HG03139 (cell line): Measurements from ENCODE around the gene SLC26A3.

Experiments
- ATAC-seq: cut with Tn5 transposase; IDR thresholded peaks from one replicate; pipeline ENCODE4 v1.9.1; 2021; ENCODE audit not compliant: unreplicated experiment

SLC26A3 gene

GRCh38 chr7:107816011-107816566 lies 13.1 kb upstream of the SLC26A3 start:
- ATAC-seq, result no peak

DNA sequence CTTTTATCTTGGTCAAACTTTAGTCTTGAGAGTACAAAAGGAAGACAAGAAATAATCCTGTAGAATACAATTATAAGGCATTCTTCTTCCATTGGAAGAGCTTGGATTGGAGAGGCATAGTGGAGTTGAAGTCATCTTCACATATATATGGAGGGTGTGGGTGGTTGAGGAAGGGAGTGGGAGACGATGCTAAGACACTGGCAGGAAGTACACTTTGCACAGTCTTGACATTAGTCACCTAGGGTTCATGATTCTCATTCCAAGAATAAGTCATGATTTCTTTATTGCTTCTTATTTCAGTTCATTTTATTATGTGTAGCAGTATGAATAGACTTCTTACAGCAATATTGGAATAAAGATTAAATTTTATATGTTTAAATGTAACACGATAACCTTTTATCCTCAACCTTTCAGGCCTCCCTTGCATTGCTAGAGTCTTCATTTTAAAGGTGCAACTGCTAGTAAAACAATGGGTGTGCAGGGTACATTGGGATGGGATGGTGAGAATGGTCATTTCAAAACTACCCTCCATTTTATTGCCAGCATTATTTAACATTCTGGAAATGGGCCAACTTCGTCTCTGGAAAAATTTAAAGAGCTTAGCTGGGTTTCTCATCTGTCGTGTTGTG lies 12.3 kb upstream of the SLC26A3 start:
- ATAC-seq, result no peak

DNA sequence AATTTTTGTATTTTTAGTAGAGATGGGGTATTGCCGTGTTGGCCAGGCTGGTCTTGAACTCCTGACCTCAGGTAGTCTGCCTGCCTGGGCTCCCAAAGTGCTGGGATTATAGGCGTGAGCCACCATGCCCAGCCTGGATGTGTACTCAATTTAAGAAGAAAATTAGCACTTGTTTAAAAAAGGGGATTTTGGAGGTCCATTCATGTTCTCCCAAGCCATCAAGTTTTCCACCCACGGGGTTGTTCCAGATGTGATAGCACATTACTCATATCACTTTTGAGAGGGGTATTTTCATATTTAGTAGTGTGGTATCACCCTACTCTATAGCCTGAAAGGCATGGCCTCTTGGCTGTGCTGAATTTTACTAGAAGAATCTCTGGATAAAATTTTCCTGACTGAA lies 10.5 kb upstream of the SLC26A3 start:
- no peak for ATAC-seq

GRCh38 chr7:107811934-107812333 lies 8.9 kb upstream of the SLC26A3 start:
- ATAC-seq, result no peak

- no peak for ATAC-seq
Observed at GRCh38 chr7:107810626-107811025, 7.6 kb upstream of the SLC26A3 start.

DNA sequence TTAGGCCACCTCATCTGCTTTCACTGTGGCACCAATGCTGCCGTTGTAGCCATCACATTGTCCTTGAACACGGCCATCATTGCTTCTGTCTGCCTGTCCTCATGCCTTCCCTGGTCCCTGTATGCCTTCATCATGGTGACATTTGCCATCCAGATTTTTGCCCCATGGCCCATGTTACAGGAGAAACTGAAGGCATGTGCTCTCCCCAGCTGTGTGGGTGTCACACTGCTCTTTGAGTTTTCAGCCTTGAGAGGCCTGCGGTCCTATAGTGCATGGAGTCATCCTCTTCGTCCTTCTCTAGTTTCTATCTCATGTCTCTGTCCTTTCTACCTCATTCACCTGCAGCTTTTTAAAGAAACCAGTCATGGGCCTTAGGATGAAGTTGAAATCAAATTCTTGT lies 6.2 kb upstream of the SLC26A3 start:
- ATAC-seq, result no peak

DNA sequence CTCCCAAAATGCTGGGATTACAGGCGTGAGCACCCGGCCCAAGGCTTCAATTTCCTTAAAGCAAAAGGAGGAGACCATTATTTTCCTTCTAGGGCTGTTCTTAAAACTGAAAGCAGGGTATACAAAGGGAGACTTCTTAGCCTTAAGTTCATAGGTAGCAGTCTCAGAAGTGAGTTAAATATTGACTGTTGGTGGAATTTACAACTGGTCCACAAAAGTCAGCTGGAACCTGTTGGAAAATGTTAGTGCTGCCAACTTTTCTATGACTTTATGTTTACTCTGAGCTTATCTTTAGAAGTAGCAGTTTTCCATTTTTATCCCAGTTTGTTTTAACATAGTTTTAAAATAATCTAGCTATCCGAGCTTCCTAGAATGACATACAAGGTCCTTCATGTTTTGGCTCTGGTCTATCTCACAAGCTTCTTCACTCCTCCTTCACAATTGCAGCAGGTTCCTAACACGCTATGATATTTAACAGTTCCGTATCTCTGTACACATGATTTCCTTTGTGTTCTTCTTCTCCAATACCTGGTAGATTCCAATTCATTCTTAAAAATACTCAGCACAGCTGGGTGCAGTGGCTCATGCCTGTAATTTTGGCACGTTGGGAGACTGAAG lies 3.3 kb downstream of the SLC26A3 start:
- no peak for ATAC-seq

DNA sequence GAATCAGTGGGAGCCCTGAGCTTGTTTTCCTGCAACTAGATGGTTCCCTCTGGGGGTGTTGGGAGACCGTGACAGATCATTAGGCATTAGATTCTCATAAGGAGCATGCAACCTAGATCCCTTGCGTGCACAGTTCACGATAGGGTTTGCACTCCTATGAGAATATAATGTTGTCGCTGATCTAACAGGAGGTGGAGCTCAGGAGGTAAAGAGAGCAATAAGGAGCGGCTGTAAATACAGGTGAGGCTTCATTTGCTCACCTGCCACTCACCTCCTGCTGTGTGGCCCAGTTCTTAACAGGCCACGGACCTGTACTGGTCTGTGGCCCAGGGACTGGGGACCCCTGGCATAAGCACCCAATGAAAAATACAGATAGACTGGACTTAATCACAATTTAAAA lies 10.7 kb downstream of the SLC26A3 start:
- no peak for ATAC-seq

DNA sequence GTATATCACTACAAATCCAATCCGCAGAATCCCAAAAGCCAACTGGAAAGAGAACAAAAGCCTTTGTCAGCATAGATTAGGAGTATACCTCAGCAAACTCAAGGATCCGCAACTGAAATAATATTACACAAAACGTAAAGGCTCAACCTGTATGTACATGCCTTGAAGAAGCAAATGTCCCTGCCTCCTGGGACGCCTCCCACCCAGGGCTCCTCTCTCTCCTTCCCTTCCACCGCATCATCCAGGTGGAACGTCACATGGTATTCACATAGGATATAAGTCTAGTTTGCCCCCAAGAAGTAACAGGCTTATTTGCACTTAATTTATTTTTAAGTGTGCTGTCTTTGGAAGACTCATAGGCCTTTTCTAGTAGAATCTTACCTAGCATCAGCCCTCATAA lies 13.4 kb downstream of the SLC26A3 start:
- ATAC-seq, result no peak

- no peak for ATAC-seq
Observed at GRCh38 chr7:107788662-107789061, 14.4 kb downstream of the SLC26A3 start.

DNA sequence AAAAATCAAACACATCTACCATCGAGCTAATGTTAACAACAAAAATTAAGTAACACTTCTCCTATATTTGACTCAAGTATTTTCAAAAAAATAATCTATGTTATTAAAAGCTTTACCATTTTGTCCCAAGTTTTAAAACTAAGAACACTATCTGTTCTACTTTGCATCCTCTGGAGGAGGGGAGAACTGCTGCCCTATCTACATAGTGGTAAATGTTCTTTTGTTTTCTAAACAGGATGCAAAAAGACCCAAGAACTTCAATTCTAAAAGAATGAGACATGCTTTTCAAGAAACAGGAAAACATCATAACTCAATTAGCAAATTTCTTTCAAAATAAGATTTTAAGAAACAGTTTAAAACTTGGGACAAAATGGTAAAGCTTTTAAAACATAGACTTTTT lies 14.8 kb downstream of the SLC26A3 start:
- no peak for ATAC-seq

- no peak for ATAC-seq
Observed at GRCh38 chr7:107785926-107786325, 17.1 kb downstream of the SLC26A3 start.

DNA sequence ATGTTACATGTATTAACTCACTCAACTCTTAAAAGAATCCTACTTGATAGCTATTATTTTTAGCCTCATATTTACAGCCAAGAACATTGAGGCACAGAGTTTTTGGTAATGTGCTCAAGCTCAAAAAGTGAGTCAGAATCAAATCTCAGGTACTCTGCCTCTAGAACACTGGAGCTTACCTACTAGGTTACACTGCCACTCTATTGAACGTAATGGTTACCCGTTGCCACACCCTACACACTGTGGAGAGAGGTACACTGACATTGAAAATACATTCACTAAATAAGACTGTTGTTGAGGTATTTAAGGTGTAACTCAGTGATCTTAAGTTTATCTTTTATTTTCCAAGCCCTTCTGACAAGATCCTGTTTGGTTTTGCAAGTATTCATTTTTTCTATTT lies 17.9 kb downstream of the SLC26A3 start:
- ATAC-seq, result no peak

GRCh38 chr7:107783648-107784047 lies 19.4 kb downstream of the SLC26A3 start:
- no peak for ATAC-seq

DNA sequence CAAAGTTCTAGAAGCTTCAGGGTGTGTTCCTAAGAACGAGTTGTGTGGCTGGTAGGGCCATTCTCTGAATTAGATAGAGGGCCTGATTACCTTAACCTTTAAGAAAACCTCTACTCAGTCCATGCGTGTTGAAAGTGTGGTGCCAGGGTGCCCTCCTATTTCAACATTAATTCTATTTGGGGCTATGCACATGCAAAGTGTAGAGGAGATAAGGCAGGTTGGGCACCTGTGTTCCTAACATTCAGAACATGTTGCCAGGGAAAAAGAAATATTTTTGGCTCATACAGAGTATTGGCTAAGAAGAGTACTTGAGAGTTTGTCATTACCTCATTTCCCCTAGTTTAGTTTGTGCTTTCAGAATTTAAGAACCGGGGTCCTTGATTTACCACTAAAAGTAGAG lies 20.6 kb downstream of the SLC26A3 start:
- no peak for ATAC-seq

DNA sequence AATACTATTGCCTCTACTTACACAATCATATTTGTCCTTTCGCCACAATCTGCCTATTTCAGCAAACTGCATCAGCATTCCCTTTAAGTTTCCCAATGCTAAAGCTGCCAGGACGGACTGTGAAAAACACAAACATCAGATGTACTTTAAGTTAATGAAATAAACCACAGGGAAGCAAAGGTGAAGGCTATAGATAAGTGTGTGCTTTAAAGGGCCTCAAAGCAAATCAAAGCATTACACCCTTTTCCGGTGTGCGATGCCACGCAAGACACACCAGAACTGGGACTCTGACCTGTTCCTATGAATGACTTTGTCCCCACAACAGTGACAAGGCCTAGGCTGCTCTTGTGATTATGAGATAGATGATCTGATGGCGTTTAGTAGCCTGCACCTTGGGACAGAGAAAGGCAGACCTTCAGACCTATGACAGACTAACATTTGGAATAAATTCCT lies 23.4 kb downstream of the SLC26A3 start:
- ATAC-seq, result no peak

DNA sequence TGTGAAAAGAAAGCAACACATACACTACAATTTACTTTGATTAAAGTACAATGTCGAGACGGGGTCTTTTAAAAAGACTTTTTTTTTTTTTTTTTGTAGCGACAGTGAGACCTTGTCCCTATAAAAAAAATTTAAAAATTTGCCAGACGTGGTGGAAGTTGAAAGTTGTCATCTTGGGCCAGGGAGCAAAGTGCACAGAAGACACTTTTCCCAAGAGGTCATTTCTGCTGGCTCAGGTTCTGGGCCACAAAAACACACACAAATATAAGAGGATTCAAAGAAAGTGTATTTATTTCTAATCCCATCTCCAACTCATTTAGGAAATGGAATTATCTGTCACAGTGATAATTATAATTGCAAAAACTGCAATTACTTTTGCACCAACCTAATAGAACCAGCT lies 24.7 kb downstream of the SLC26A3 start:
- ATAC-seq, result no peak

GRCh38 chr7:107777702-107778101 lies 25.3 kb downstream of the SLC26A3 start:
- no peak for ATAC-seq

GRCh38 chr7:107773027-107773426 lies 30.0 kb downstream of the SLC26A3 start:
- ATAC-seq, result no peak

GRCh38 chr7:107768263-107768662 lies 34.8 kb downstream of the SLC26A3 start:
- ATAC-seq, result no peak

DNA sequence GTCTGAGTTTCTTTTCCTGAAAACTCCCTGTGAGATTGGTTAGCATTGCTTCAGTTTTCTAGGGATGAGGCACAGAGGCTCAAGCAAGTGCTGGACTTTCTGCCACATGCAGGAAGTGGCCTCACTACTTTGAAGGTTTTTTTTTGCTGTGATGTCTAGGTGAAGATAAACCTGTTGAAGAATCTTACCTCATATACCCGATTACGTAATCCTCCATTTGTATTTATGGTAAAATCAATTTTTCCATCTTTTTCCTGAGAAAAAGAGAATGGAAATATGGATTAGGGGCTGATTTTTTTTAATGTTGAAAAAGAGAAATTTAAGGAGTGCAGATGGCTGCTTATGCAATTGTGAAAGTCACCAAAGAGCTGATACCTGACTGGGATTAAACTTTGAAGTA lies 35.6 kb downstream of the SLC26A3 start:
- no peak for ATAC-seq

GRCh38 chr7:107758667-107759066 lies 44.4 kb downstream of the SLC26A3 start:
- ATAC-seq, result no peak

- no peak for ATAC-seq
Observed at GRCh38 chr7:107754642-107755041, 48.4 kb downstream of the SLC26A3 start.
